HT-29 (cell line): ENCODE measurements around the gene KLF7. TPM values are rescaled to one million over a fixed set of nuclear protein-coding genes. Genes with fewer than 3 reads are reported as not detected.

Source experiments
- DNase-seq: peaks from one replicate; pipeline ENCODE4 v3.0.0-alpha.2; 2015; ENCODE audit warnings: low spot score
- total RNA-seq: library from RNA; depleted of rRNA; stranded (reverse); fragments of >200 nt; shearing (Covaris generic); gene quantifications from 2 replicates; pipeline ENCODE4 v1.2.3, GENCODE V29; 2014

The KLF7 gene
- total RNA-seq, 1 experiment from 2014 or later, result not detected

DNA sequence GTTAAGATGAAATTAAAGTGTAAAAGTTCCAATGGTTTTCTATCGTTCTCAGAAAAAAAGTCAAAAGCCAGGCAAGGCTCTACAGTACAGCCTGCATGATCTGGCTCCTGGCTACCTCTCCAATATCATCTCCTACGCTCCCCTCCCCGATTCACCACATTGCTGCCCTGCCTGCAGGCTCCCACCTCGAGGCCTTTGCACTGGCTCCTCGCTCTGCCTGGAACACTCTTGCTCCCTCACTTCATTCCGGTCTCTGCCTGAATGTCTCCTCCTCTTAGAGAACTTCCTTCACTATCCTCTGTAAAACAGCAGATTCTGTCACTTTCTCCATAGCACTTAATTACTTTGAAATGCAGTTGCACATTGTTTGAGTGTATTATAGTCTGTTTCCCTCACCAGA lies 72.5 kb downstream of the KLF7 start:
- no peak for DNase-seq

DNA sequence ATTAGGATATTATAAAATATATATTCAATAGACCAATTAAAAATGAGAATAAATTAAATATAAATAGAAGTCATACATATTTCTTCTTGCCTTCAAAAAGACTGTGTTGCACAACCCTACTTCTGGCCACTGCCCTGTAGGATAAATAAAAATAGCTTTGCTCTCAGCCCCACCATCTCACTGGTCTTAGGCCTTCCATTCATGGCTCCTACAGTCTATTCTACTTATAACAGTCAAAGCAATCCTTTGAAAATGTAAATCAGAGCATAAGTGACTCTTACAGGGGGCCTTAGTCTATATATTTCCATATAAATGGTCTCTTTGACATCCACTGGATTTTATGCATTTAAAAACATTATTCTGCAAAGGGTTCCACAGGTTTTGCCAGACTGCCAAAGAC lies 72.9 kb downstream of the KLF7 start:
- DNase-seq, result no peak

DNA sequence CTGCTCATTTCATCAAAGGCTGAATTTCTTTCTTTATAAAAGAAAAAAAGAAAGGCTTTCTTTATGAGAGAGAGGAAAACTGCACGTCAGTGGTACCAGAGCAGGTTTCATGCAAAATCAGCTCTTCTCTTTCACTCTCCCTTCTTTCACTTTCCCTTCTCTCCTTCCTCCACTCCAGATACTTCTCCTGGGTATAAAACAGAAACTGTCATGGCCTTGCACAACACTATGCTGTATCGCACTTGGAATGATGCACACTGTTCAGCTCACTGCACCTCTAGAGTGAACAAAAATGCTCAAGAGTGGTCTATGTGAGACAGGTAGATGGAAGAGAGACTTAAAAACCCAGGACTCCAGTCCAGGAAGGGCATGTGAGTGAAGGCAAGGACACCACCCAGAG lies 73.8 kb downstream of the KLF7 start:
- DNase-seq, result no peak

GRCh38 chr2:207091176-207091575 lies 74.6 kb downstream of the KLF7 start:
- no peak for DNase-seq

DNA sequence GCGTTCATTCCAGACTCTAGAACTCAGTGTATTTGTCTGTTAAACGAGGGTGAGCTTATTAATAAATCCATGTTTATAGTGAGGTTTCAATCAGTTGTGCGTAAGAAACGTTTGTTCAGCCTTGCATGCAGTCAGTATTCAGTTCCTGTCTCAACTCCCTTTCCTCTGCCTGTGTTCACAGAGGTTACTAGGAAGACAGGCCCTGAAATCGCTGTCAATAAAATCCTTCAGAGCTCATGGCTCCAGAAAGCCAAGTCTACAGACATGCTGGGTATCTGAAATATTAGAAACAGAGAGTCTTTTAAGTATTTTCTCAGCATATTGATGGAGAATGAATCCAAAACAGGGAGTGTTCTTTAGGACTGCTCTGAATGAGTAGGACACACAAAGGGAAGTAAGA lies 75.4 kb downstream of the KLF7 start:
- no peak for DNase-seq

DNA sequence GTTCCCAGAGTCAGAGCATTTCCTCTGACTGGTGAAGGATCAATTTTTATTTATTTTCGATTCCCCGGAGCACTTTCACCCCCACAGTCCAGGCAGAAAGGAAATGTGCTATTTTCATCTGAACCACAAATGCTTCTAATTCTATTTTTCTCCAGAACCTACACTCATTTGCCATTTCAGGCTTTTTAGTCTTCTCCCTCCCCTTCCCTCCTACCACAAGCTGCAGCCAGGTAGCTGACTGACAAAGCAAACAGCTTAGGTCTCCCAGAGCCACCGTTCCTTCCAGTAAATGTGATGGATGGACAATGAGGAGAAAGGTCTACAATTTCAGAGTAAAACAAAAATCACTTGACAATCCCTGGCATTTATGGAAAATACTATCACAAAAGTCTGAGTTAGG lies 76.9 kb downstream of the KLF7 start:
- DNase-seq, result no peak

- no peak for DNase-seq
Observed at GRCh38 chr2:207088276-207088675, 77.5 kb downstream of the KLF7 start.

- no peak for DNase-seq
Observed at GRCh38 chr2:207087046-207087902, 78.5 kb downstream of the KLF7 start.

DNA sequence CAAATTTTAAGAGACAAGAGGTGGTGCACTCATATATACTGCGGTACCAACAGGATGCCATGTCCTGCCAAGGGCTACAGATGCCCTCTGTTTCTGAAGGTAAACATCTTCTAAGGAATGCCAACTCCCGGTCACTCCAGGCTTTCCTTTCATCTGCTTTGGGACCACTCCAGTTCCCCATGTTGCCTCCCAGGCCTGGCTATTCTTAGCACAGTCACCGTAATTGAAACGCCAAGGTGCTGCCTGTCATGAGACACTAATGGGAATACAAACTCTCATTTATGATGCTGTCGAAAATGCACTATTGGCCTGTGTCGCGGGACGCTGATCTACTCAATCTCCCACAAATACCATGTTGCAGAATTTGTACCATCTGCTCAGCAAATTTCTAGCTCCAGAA lies 79.6 kb downstream of the KLF7 start:
- DNase-seq, result no peak

GRCh38 chr2:207085110-207085509 lies 80.6 kb downstream of the KLF7 start:
- no peak for DNase-seq

DNA sequence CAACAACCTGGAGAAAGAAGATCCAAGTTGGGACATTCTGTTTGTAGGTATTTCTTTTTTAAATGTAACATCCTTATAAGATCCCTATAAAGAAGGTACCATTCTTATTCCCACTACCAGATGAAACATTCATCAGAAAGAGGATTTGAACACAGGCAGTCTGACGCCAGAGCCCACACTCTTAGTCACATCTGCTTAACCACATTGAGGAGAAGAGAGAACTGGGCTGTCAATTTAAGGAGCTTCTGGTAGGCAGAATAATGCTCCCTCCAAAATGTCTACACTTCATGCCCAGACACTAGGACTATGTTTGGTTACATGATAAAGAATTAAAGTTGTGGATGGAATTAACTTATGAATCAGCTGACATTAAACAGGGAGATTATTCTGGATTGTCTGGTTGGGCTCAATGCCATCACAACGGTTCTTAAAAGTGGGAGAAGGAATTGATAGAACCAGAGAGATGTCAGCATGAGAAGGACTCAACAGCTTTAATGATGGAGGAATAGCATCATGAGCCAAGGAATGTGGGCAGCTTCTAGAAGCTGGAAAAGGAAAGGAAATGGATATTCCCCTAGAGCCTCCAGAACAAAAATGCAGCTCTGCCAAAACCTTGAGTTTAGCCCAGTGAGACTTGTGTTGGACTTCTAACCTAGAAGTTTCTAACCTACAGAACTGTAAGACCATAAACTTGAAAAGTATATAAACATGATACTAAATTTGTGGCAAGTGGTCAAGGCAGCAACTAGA lies 82.2 kb downstream of the KLF7 start:
- no peak for DNase-seq

- DNase-seq, result peak; percentile 13
Observed at GRCh38 chr2:207082619-207083018, 83.1 kb downstream of the KLF7 start.

- DNase-seq, result no peak
Observed at GRCh38 chr2:207078186-207078798, 87.5 kb downstream of the KLF7 start.

- DNase-seq, result no peak
Observed at GRCh38 chr2:207077266-207077665, 88.5 kb downstream of the KLF7 start.

GRCh38 chr2:207075456-207075855 lies 90.3 kb downstream of the KLF7 start:
- no peak for DNase-seq

- no peak for DNase-seq
Observed at GRCh38 chr2:207073801-207074678, 91.7 kb downstream of the KLF7 start.

DNA sequence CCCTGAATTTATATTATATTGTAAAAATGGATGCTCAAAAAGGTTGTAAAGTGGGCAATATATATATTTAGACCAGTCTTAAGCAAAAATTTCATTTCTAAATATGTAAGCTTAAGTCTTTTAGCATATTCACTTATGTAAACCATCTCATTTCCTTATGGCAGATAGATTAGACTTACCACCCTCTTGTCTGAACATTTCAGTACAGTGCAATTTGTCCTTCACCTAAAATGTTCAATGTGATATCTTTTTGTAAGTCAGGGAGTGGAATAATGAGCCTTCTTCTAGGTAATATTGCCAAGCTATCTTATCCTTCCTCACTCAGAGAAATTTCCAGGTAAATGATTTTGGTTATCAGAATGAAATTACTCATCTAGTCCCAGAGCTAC lies 92.3 kb downstream of the KLF7 start:
- DNase-seq, result no peak

GRCh38 chr2:207072571-207072970 lies 93.2 kb downstream of the KLF7 start:
- no peak for DNase-seq

DNA sequence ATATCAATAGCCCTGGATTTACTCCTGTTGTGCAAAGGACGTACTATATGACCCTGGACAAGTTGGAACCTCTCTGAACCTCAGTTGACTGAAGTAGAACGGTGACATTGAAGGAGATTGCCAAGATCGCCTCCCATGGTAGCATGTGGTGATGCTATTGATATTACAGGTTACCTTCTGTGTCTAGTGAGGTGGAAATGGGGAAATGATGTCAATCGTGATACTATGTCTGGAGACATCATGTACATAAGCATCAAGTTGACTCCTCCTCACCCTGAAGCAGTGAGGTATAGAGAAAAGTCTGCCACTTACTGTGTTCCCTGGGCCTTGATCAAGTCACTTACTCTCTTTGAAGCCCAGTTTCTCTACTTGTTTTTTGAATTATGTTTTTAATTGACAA lies 93.9 kb downstream of the KLF7 start:
- peak; percentile 12 for DNase-seq

- no peak for DNase-seq
Observed at GRCh38 chr2:207067473-207067872, 98.3 kb downstream of the KLF7 start.

DNA sequence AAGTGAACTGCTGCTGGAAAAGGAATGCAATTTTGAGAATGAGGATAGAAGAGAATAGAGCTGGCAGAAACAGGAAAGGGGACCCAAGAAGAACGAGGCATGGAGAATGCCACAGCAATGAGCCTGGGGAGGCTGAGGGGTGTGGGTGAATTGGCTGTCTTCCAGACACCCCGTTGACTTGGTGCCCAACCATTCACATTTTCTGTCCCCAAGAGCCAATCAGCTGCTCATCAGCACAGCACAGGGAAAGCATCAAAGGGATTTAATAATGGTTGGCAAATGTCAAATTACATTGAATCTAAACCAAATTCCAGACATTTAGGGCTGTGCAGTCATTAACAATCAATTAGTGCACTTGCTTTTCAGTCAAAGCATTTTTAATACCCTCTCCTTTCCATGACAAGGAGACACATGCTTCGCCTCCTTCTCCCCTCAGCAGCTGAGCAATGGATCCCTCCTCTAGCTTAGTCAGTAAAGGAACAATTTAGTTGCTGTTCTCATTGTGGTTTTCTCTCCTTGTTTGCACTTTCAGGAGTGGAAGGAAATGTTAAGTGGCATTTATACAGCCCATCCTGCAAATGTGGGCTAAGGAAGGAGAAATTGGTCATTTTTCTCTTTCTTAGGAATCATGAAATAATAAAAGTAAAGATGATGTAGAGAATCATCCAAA lies 98.8 kb downstream of the KLF7 start:
- DNase-seq, result no peak
